Activated naive CD4-positive, alpha-beta T cell (primary cell): ENCODE measurements around the gene C10orf143.

Experiments
- DNase-seq, 4 experiments: peaks; one replicate each; lab custom pipeline; 2025; lab: John Stamatoyannopoulos, UW

The C10orf143 gene

GRCh38 chr10:130014263-130015074, 96.2 kb downstream of the C10orf143 start:
- DNase-seq = no peak
